ENCODE measurements around the gene ZKSCAN8.
A peak's percentile ranks its signal among the peaks of the same experiment; 100 is the strongest.

Gene ZKSCAN8

DNA sequence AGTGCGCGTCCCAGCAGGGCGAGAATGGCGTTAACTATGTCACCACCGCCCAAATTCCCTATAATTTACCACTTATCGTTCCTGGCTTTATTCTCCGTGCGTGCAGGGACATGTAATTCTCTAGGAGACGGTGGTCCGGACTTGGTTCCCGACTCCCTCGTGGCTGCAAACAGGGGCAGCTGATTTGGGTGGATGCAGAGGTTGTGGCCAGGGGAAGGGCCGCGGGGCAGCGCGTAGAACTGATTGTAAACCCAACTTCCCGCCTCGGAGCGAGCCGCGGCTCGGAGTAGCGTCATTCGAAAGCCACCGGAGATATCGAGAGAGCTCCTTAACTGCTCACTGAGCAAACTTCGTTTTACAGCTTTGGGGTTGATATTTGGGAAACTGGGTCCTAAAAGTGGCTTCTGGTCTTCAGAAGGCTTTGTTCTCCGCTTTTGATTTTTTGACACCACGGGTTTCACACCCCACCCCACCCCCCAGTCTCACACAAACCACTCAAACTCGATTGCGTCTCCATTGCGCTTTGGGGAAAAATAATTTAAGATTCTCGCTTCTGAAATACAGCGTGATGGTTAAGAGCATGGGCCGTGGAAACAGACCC is 65.9 kb downstream of the ZKSCAN8 start:
- WGBS = 3% methylated on average over 28 of the region's 35 CpGs
- peaks cover 6% of the 10 kb centered on the region for H3K4me1 ChIP-seq (ENCODE audit: control insufficient read depth, insufficient read depth, low read depth, low read length)
- no peak overlapping the region for H2BK15ac ChIP-seq (ENCODE audit: low read depth, poor library complexity, severe bottlenecking)

DNA sequence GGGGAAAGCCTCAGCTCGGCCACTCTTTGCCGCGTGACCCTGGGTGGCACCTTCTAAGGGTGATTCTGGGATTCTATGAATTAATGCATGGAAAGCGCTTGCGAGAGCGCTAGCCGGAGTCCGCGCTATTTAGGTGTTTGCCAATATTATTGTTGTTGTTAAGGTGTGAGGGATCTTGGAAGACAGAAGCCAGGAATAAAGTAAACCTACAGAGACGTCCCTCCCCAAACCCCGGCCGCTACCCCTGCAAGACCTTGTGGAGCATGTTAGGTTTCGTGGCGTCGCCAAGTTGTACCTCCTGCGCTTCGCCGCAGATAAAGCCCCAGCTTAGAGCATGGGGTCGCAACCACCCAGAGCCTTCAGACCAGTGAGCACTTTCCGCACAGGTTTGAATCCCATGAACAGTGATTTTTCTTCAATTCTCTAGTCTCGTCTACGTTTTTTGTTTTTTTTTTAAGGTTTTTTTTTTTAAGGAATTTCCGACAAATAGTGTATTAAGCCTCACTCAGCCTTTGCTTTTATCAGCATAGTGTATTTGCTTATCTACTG is 66.5 kb downstream of the ZKSCAN8 start:
- peak; percentile 22 for DNase-seq
- 4% methylated on average over 13 of the region's 23 CpGs for WGBS
- H3K9ac ChIP-seq (ENCODE audit: low read length) = peak overlapping the region; percentile 66
- no peak overlapping the region for H2AFZ ChIP-seq (ENCODE audit: low read depth, low read length)
- no peak overlapping the region for H2BK120ac ChIP-seq (ENCODE audit: low read depth, low read length)
- peaks cover 6% of the 10 kb centered on the region for H3K4me1 ChIP-seq (ENCODE audit: control insufficient read depth, insufficient read depth, low read depth, low read length)
- peak overlapping the region; percentile 92 for H3K4me2 ChIP-seq (ENCODE audit: low read length, poor library complexity, severe bottlenecking)
- H3K14ac ChIP-seq (ENCODE audit: low read length in 2 of 2) = no peak overlapping the region
- no peak overlapping the region for H3K27ac ChIP-seq (ENCODE audit: low read length, poor library complexity, severe bottlenecking)
- no peak overlapping the region for H2BK5ac ChIP-seq (ENCODE audit: low read depth, low read length, poor library complexity, severe bottlenecking)
- no peak overlapping the region for H3K4ac ChIP-seq (ENCODE audit: low read depth in 1 of 2, low read length in 2 of 2)
- peak overlapping the region in 1 of 2 experiments; percentile 82 for H3K4me3 ChIP-seq (ENCODE audit: insufficient read depth in 1 of 2, low read depth in 1 of 2, low read length in 2 of 2)
- H3K27me3 ChIP-seq (ENCODE audit: control insufficient read depth in 1 of 2, insufficient read depth in 1 of 2, low read length in 2 of 2) = peaks cover 30 to 65% of the 10 kb centered on the region in 2 experiments
- H2BK12ac ChIP-seq (ENCODE audit: low read length in 2 of 2) = no peak overlapping the region
- H4K91ac ChIP-seq (ENCODE audit: low read length) = no peak overlapping the region
- no peak overlapping the region for H2BK15ac ChIP-seq (ENCODE audit: low read depth, poor library complexity, severe bottlenecking)
- peaks cover 13% of the 10 kb centered on the region for H3K9me3 ChIP-seq (ENCODE audit: control insufficient read depth, low read length)
- H3K23ac ChIP-seq (ENCODE audit: low read length in 2 of 2) = no peak overlapping the region
- no peak overlapping the region for H2AK5ac ChIP-seq (ENCODE audit: low read length, severe bottlenecking)
- H3K18ac ChIP-seq (ENCODE audit: low read depth in 1 of 2, low read length in 2 of 2) = no peak overlapping the region
- H4K8ac ChIP-seq (ENCODE audit: low read length) = no peak overlapping the region
- no peaks in the 10 kb centered on the region for H3K79me1 ChIP-seq (replicated peaks; ENCODE audit: low read length, poor library complexity, severe bottlenecking)
- H3K36me3 ChIP-seq (ENCODE audit: control insufficient read depth in 1 of 2, insufficient read depth in 2 of 2, low read depth in 1 of 2, low read length in 2 of 2) = no peaks in the 10 kb centered on the region

More for the DNA sequence above, 65.9 kb downstream of the ZKSCAN8 start:
- no peaks in the 10 kb centered on the region for H3K79me1 ChIP-seq (replicated peaks; ENCODE audit: low read length, poor library complexity, severe bottlenecking)
- H2BK120ac ChIP-seq (ENCODE audit: low read depth, low read length) = no peak overlapping the region
- H4K8ac ChIP-seq (ENCODE audit: low read length) = no peak overlapping the region
- peak overlapping the region; percentile 66 for H3K9ac ChIP-seq (ENCODE audit: low read length)
- H3K9me3 ChIP-seq (ENCODE audit: control insufficient read depth, low read length) = peaks cover 17% of the 10 kb centered on the region
- H3K14ac ChIP-seq (ENCODE audit: low read length in 2 of 2) = no peak overlapping the region
- DNase-seq = peak; percentile 53
- H2AK5ac ChIP-seq (ENCODE audit: low read length, severe bottlenecking) = no peak overlapping the region
- H2BK5ac ChIP-seq (ENCODE audit: low read depth, low read length, poor library complexity, severe bottlenecking) = no peak overlapping the region
- no peak overlapping the region for H3K27ac ChIP-seq (ENCODE audit: low read length, poor library complexity, severe bottlenecking)
- no peak overlapping the region for H4K91ac ChIP-seq (ENCODE audit: low read length)
- no peak overlapping the region for H3K18ac ChIP-seq (ENCODE audit: low read depth in 1 of 2, low read length in 2 of 2)
- H3K4ac ChIP-seq (ENCODE audit: low read depth in 1 of 2, low read length in 2 of 2) = no peak overlapping the region
- H2BK12ac ChIP-seq (ENCODE audit: low read length in 2 of 2) = no peak overlapping the region
- H3K36me3 ChIP-seq (ENCODE audit: control insufficient read depth in 1 of 2, insufficient read depth in 2 of 2, low read depth in 1 of 2, low read length in 2 of 2) = no peaks in the 10 kb centered on the region
- peaks cover 30 to 65% of the 10 kb centered on the region in 2 experiments for H3K27me3 ChIP-seq (ENCODE audit: control insufficient read depth in 1 of 2, insufficient read depth in 1 of 2, low read length in 2 of 2)
- H2AFZ ChIP-seq (ENCODE audit: low read depth, low read length) = peak overlapping the region; percentile 60
- H3K23ac ChIP-seq (ENCODE audit: low read length in 2 of 2) = peak overlapping the region in 1 of 2 experiments; percentile 64
- H3K4me3 ChIP-seq (ENCODE audit: insufficient read depth in 1 of 2, low read depth in 1 of 2, low read length in 2 of 2) = peak overlapping the region; percentile 55 to 82
- H3K4me2 ChIP-seq (ENCODE audit: low read length, poor library complexity, severe bottlenecking) = peak overlapping the region; percentile 92
